Measurements from ENCODE around the gene PMM1. TPM values are rescaled to one million over a fixed set of nuclear protein-coding genes. Genes with fewer than 3 reads are reported as not detected.
"Not testable (repeated sequence)": the region's sequence is repeated elsewhere in the genome, so short reads cannot be mapped to it uniquely, and the experiment has no call there.

PMM1 gene
- total and polyA plus RNA-seq, 2 donors (not counting 3 experiments of a cell fraction or from before 2014, with no cell fraction given), result 14.6 to 31.7 TPM

GRCh38 chr22:41631115-41631514 lies 41.5 kb upstream of the PMM1 start:
- H3K4me3 ChIP-seq (replicated peaks in 1 of 3; ENCODE audit: insufficient read depth in 1 of 3, low read depth in 1 of 3, low read length in 3 of 3); DNase-seq (ENCODE audit: low read depth, low spot score); POLR2A ChIA-PET; H3K9ac ChIP-seq (replicated peaks; ENCODE audit: extremely low read depth, insufficient read depth, low read length); H3K27ac ChIP-seq (ENCODE audit: insufficient read depth, low read depth, low read length); H3K4me1 ChIP-seq (ENCODE audit: control insufficient read depth, extremely low read depth, insufficient read depth, low read length); intact Hi-C loops (cut with micrococcal nuclease); CTCF ChIA-PET; H3K9me3 ChIP-seq (replicated peaks; ENCODE audit: control insufficient read depth, insufficient read depth, low read length); H2AFZ ChIP-seq (ENCODE audit: low read depth, low read length); H3K9me1 ChIP-seq (replicated peaks; ENCODE audit: control insufficient read depth, extremely low read depth, insufficient read depth, low read length); H3K27me3 ChIP-seq (ENCODE audit: control insufficient read depth in 2 of 2, insufficient read depth in 2 of 2, low read length in 2 of 2); BruUV-seq (replicated peaks); H4K20me1 ChIP-seq (replicated peaks; ENCODE audit: control insufficient read depth, extremely low read depth, insufficient read depth, low read length); H3K4me2 ChIP-seq (ENCODE audit: insufficient read depth, low read length); FAIRE-seq; dilution Hi-C loops (cut with MboI; ENCODE audit: extremely low pct_ligation_motif_present, low sequenced_read_pairs): not testable (repeated sequence)
- Histone ChIP-seq H3K36me3 (ENCODE audit: control insufficient read depth in 2 of 2, extremely low read depth in 1 of 2, insufficient read depth in 2 of 2, low read length in 2 of 2) (peaks cover 6 to 18% of the 10 kb centered on the region in 2 experiments), H3K79me2 (ENCODE audit: control insufficient read depth, insufficient read depth, low read length) (peaks cover 32% of the 10 kb centered on the region)

- intact Hi-C loops (cut with micrococcal nuclease) (no loop called here), dilution Hi-C loops (cut with MboI; ENCODE audit: extremely low pct_ligation_motif_present, low sequenced_read_pairs) (no loop called here)
- no peak overlapping the region for H2AFZ ChIP-seq (ENCODE audit: low read depth, low read length)
- no peaks in the 10 kb centered on the region for H3K27me3 ChIP-seq (ENCODE audit: control insufficient read depth in 2 of 2, insufficient read depth in 2 of 2, low read length in 2 of 2)
- TF ChIP-seq JUN (IDR thresholded peaks at IDR 0.05; ENCODE audit: borderline replicate concordance, insufficient read depth, insufficient read length, low read depth) (no peak), FOS (IDR thresholded peaks at IDR 0.05; ENCODE audit: borderline replicate concordance, insufficient read depth, low read length) (no peak), POLR2A (IDR thresholded peaks at IDR 0.05; ENCODE audit: low read depth, low read length) (no peak), GATA2 (IDR thresholded peaks at IDR 0.05; ENCODE audit: insufficient read depth, insufficient read length, low read depth, low read length) (no peak), POLR2AphosphoS5 (IDR thresholded peaks at IDR 0.05; ENCODE audit: insufficient read depth, low read depth, low read length) (no peak), EZH2 (IDR thresholded peaks at IDR 0.05; ENCODE audit: borderline replicate concordance, low read depth, low read length, severe bottlenecking) (no peak), MYC (IDR thresholded peaks at IDR 0.05; ENCODE audit: low read depth, low read length) (no peak)
- TF ChIP-seq, protein P1, sequence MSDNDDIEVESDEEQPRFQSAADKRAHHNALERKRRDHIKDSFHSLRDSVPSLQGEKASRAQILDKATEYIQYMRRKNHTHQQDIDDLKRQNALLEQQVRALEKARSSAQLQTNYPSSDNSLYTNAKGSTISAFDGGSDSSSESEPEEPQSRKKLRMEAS (IDR thresholded peaks at IDR 0.05; ENCODE audit: insufficient read depth, insufficient read length), result no peak
- TF ChIP-seq, protein P2, sequence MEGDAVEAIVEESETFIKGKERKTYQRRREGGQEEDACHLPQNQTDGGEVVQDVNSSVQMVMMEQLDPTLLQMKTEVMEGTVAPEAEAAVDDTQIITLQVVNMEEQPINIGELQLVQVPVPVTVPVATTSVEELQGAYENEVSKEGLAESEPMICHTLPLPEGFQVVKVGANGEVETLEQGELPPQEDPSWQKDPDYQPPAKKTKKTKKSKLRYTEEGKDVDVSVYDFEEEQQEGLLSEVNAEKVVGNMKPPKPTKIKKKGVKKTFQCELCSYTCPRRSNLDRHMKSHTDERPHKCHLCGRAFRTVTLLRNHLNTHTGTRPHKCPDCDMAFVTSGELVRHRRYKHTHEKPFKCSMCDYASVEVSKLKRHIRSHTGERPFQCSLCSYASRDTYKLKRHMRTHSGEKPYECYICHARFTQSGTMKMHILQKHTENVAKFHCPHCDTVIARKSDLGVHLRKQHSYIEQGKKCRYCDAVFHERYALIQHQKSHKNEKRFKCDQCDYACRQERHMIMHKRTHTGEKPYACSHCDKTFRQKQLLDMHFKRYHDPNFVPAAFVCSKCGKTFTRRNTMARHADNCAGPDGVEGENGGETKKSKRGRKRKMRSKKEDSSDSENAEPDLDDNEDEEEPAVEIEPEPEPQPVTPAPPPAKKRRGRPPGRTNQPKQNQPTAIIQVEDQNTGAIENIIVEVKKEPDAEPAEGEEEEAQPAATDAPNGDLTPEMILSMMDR (IDR thresholded peaks at IDR 0.05; ENCODE audit: extremely low read depth in 1 of 2, insufficient read depth in 1 of 2, low read depth in 1 of 2, low read length in 2 of 2), result no peak
- peaks cover 7% of the 10 kb centered on the region for H3K4me1 ChIP-seq (ENCODE audit: control insufficient read depth, extremely low read depth, insufficient read depth, low read length)
- ChIA-PET POLR2A (no interaction called here), CTCF (interaction anchor here (0.7 kb wide), 1 partner anchor 82 kb away, joined by 3 read pairs; no protein-coding TSS in a partner anchor)
- FAIRE-seq (no peak), DNase-seq (ENCODE audit: low read depth, low spot score) (no peak)
- H3K9ac ChIP-seq (replicated peaks; ENCODE audit: extremely low read depth, insufficient read depth, low read length), result no peak overlapping the region
- no peaks in the 10 kb centered on the region for H3K9me3 ChIP-seq (replicated peaks; ENCODE audit: control insufficient read depth, insufficient read depth, low read length)
- peaks cover 9 to 14% of the 10 kb centered on the region in 2 experiments for H3K36me3 ChIP-seq (ENCODE audit: control insufficient read depth in 2 of 2, extremely low read depth in 1 of 2, insufficient read depth in 2 of 2, low read length in 2 of 2)
- no peak overlapping the region for H3K4me3 ChIP-seq (replicated peaks in 1 of 3; ENCODE audit: insufficient read depth in 1 of 3, low read depth in 1 of 3, low read length in 3 of 3)
- no TSS peak for BruUV-seq (replicated peaks)
- H3K27ac ChIP-seq (ENCODE audit: insufficient read depth, low read depth, low read length), result no peak overlapping the region
- H3K9me1 ChIP-seq (replicated peaks; ENCODE audit: control insufficient read depth, extremely low read depth, insufficient read depth, low read length), result no peaks in the 10 kb centered on the region
- peaks cover 55% of the 10 kb centered on the region for H3K79me2 ChIP-seq (ENCODE audit: control insufficient read depth, insufficient read depth, low read length)
- H4K20me1 ChIP-seq (replicated peaks; ENCODE audit: control insufficient read depth, extremely low read depth, insufficient read depth, low read length), result no peaks in the 10 kb centered on the region
- H3K4me2 ChIP-seq (ENCODE audit: insufficient read depth, low read length), result no peak overlapping the region
Measured at GRCh38 chr22:41625577-41625976, 35.9 kb upstream of the PMM1 start.

All from endothelial cell of umbilical vein (primary cell).